HG03135 (cell line): Measurements from ENCODE around the gene TGFB1I1.

Source experiments
- ATAC-seq: cut with Tn5 transposase; IDR thresholded peaks from one replicate; pipeline ENCODE4 v1.9.1; 2021; ENCODE audit warnings: mild to moderate bottlenecking, moderate library complexity; ENCODE audit not compliant: unreplicated experiment

Gene TGFB1I1

GRCh38 chr16:31451681-31452351 is 20.1 kb upstream of the TGFB1I1 start:
- ATAC-seq: no peak

- no peak for ATAC-seq
These were observed 19.3 kb upstream of the TGFB1I1 start for GRCh38 chr16:31452631-31453106.

- ATAC-seq: no peak
These were observed 18.4 kb upstream of the TGFB1I1 start for GRCh38 chr16:31453255-31454204.

- ATAC-seq: no peak
These were observed 16.2 kb upstream of the TGFB1I1 start for GRCh38 chr16:31455601-31456314.

- ATAC-seq: no peak
These were observed 15.0 kb upstream of the TGFB1I1 start for GRCh38 chr16:31456988-31457360.

- peak; percentile 16 for ATAC-seq
These were observed 13.7 kb upstream of the TGFB1I1 start for GRCh38 chr16:31458073-31458843.

- ATAC-seq: peak; percentile 69
These were observed 12.9 kb upstream of the TGFB1I1 start, which contains the start of gene ARMC5 for GRCh38 chr16:31458844-31459686. Gene ARMC5, plus strand, starts transcription at chr16:31459501. Its CDS starts 24 bp downstream, at chr16:31459525.

- peak; percentile 68 for ATAC-seq
These were observed 12.0 kb upstream of the TGFB1I1 start for GRCh38 chr16:31459687-31460581.

- no peak for ATAC-seq
These were observed 11.4 kb upstream of the TGFB1I1 start for GRCh38 chr16:31460582-31461002.

GRCh38 chr16:31461201-31461920 is 10.6 kb upstream of the TGFB1I1 start:
- ATAC-seq: no peak

GRCh38 chr16:31461921-31462804 is 9.8 kb upstream of the TGFB1I1 start:
- no peak for ATAC-seq

GRCh38 chr16:31464348-31464769 is 7.6 kb upstream of the TGFB1I1 start:
- no peak for ATAC-seq

- no peak for ATAC-seq
These were observed 7.1 kb upstream of the TGFB1I1 start for GRCh38 chr16:31464781-31465260.

- ATAC-seq: no peak
These were observed 6.1 kb upstream of the TGFB1I1 start for GRCh38 chr16:31465788-31466370.

- no peak for ATAC-seq
These were observed 5.5 kb upstream of the TGFB1I1 start for GRCh38 chr16:31466381-31466841.

- ATAC-seq: peak; percentile 67
These were observed 4.7 kb upstream of the TGFB1I1 start for GRCh38 chr16:31467151-31467773.
